ENCODE data around the gene MMP1. TPM values are rescaled to one million over a fixed set of nuclear protein-coding genes. Genes with fewer than 3 reads are reported as not detected.

Gene MMP1
- total and polyA plus RNA-seq, 8 donors, result 0.20 to 1.7 (median 0.70) TPM; not detected in 1

GRCh38 chr11:102824556-102824955 lies 26.6 kb upstream of the MMP1 start:
- ATAC-seq (no peak), DNase-seq (no peak), FAIRE-seq (no peak)
- Histone ChIP-seq H3K4me3 (no peak overlapping the region), H3K9me3 (no peaks in the 10 kb centered on the region), H3K36me3 (no peaks in the 10 kb centered on the region), H3K27me3 (no peaks in the 10 kb centered on the region), H3K4me1 (no peaks in the 10 kb centered on the region), H3K27ac (no peak overlapping the region)
- intact Hi-C loops (cut with DNase I), result no loop called here
- no peak for TF ChIP-seq CTCF (IDR thresholded peaks at IDR 0.05)
- 90 to 92% methylated on average over 1 of the region's 1 CpG for WGBS, 2 donors

GRCh38 chr11:102819491-102819890 lies 21.5 kb upstream of the MMP1 start:
- Histone ChIP-seq H3K4me1 (no peaks in the 10 kb centered on the region), H3K27ac (no peak overlapping the region), H3K9me3 (no peaks in the 10 kb centered on the region), H3K27me3 (no peaks in the 10 kb centered on the region), H3K36me3 (no peaks in the 10 kb centered on the region), H3K4me3 (no peak overlapping the region)
- ATAC-seq (no peak), DNase-seq (no peak), FAIRE-seq (no peak)
- no peak for TF ChIP-seq CTCF (IDR thresholded peaks at IDR 0.05)
- intact Hi-C loops (cut with DNase I), result no loop called here
- 51 to 70% methylated on average over 6 of the region's 6 CpGs for WGBS, 2 donors

- FAIRE-seq, result no peak
These were observed 15.5 kb upstream of the MMP1 start for GRCh38 chr11:102813484-102813883.

GRCh38 chr11:102812188-102812587 lies 14.2 kb upstream of the MMP1 start:
- intact Hi-C loops (cut with DNase I), result no loop called here
- no peak for TF ChIP-seq CTCF (IDR thresholded peaks at IDR 0.05)
- WGBS, 2 donors, result 62 to 77% methylated on average over 3 of the region's 3 CpGs
- Histone ChIP-seq H3K27ac (no peak overlapping the region), H3K36me3 (no peaks in the 10 kb centered on the region), H3K4me3 (no peak overlapping the region), H3K9me3 (no peaks in the 10 kb centered on the region), H3K4me1 (no peaks in the 10 kb centered on the region), H3K27me3 (peaks cover 0 to 5% (median 0%) of the 10 kb centered on the region in 4 donors)
- ATAC-seq, result no peak
- no peak for DNase-seq
- no peak for FAIRE-seq

More at GRCh38 chr11:102813484-102813883, 15.5 kb upstream of the MMP1 start:
- Histone ChIP-seq H3K4me3 (no peak overlapping the region), H3K27ac (no peak overlapping the region), H3K36me3 (no peaks in the 10 kb centered on the region), H3K27me3 (peaks cover 0 to 5% (median 0%) of the 10 kb centered on the region in 4 donors), H3K9me3 (no peaks in the 10 kb centered on the region), H3K4me1 (no peaks in the 10 kb centered on the region)
- intact Hi-C loops (cut with DNase I), result no loop called here
- no peak for ATAC-seq
- WGBS, 2 donors, result 77 to 79% methylated on average over 1 of the region's 1 CpG
- DNase-seq, result no peak
- no peak for TF ChIP-seq CTCF (IDR thresholded peaks at IDR 0.05)

GRCh38 chr11:102810950-102811660 lies 13.1 kb upstream of the MMP1 start:
- peak in 1 of 4 donors; percentile 43 for ATAC-seq
- H3K4me3 ChIP-seq, result no peak overlapping the region
- peaks cover 0 to 5% (median 0%) of the 10 kb centered on the region in 4 donors for H3K27me3 ChIP-seq
- H3K9me3 ChIP-seq, result no peaks in the 10 kb centered on the region
- H3K36me3 ChIP-seq, result no peaks in the 10 kb centered on the region
- no peak overlapping the region for H3K27ac ChIP-seq
- H3K4me1 ChIP-seq, result no peaks in the 10 kb centered on the region
- WGBS, 2 donors, result 2 to 3% methylated on average over 3 of the region's 3 CpGs
- FAIRE-seq, result no peak
- intact Hi-C loops (cut with DNase I), result no loop called here
- DNase-seq, result no peak
- TF ChIP-seq CTCF (IDR thresholded peaks at IDR 0.05), result no peak
